Kidney (tissue), 14 donors: ENCODE results near the gene ATP7B. TPM values are rescaled to one million over a fixed set of nuclear protein-coding genes. Genes with fewer than 3 reads are reported as not detected.
"Not testable (repeated sequence)": the region's sequence is repeated elsewhere in the genome, so short reads cannot be mapped to it uniquely, and the experiment has no call there.

ENCODE experiments used
- DNase-seq, 5 donors: peaks; one replicate each; pipeline ENCODE4 v3.0.0-alpha.2; 2013 to 2020
- FAIRE-seq: peaks from 2 replicates; lab custom pipeline; 2012; peaks lifted over from hg19 to GRCh38; lab: Jason Lieb, UNC
- H3K27ac ChIP-seq, 2 donors: one replicate each; pipeline ENCODE4 v1.7.0; 2013; ENCODE audit warnings: low read depth in 2 of 2, low read length in 2 of 2, inconsistent platforms in 1 of 2
- H3K27me3 ChIP-seq: one replicate; pipeline ENCODE4 v1.7.1; 2013; ENCODE audit warnings: low read length, inconsistent platforms; ENCODE audit not compliant: control insufficient read depth, insufficient read depth
- H3K36me3 ChIP-seq, 3 donors: one replicate each; pipeline versions ENCODE4 v1.7.0 to v1.7.1; 2013; ENCODE audit warnings: low read length in 3 of 3, control low read depth in 1 of 3, inconsistent platforms in 1 of 3; ENCODE audit not compliant: insufficient read depth in 3 of 3, control insufficient read depth in 2 of 3
- H3K4me1 ChIP-seq, 3 donors: one replicate each; pipeline versions ENCODE4 v1.7.0 to v1.7.1; 2013; ENCODE audit warnings: low read length in 3 of 3, inconsistent platforms in 1 of 3, low read depth in 1 of 3; ENCODE audit not compliant: control insufficient read depth in 2 of 3, insufficient read depth in 2 of 3
- H3K4me3 ChIP-seq, 3 donors: one replicate each; pipeline versions ENCODE4 v1.7.0 to v1.8.1; 2013; ENCODE audit warnings: low read length in 3 of 3, control low read depth in 1 of 3, inconsistent platforms in 1 of 3
- H3K9ac ChIP-seq, 3 donors: one replicate each; pipeline versions ENCODE4 v1.7.0 to v1.7.1; 2013; ENCODE audit warnings: low read length in 3 of 3, control low read depth in 1 of 3, inconsistent platforms in 1 of 3
- H3K9me3 ChIP-seq, 3 donors: one replicate each; pipeline versions ENCODE4 v1.7.0 to v1.7.1; 2013; ENCODE audit warnings: low read length in 3 of 3, control low read depth in 1 of 3, inconsistent platforms in 1 of 3; ENCODE audit not compliant: control insufficient read depth in 2 of 3, insufficient read depth in 1 of 3
- intact Hi-C: fragments of 100-400 bp; cut with DNase I; formaldehyde crosslinking; loops from one replicate; pipeline ENCODE4 v1.11.1; 2022
- polyA plus RNA-seq: library from polyadenylated mRNA; stranded (reverse); fragments of 350-450 nt; fragmentation: Illumina TruSeq; extraction: RNeasy Lipid Tissue Mini Kit (QIAGEN cat#74804); gene quantifications from one replicate; pipeline ENCODE4 v1.2.3, GENCODE V29; 2014; ENCODE audit warnings: low read depth, low replicate concordance; ENCODE audit not compliant: insufficient read depth
- total RNA-seq: library from RNA; stranded (reverse); fragmentation: NEBNext Ultra II Directional; extraction: Animal tissue kit (Norgen Biotek cat#: 25700); gene quantifications from one replicate; pipeline ENCODE4 v1.2.1, GENCODE V29; 2021
- TF ChIP-seq, protein P1 (sequence below): IDR thresholded peaks from 3 replicates; pipeline ENCODE4 v1.5.1; 2012; ENCODE audit warnings: mild to moderate bottlenecking, moderate library complexity, borderline replicate concordance; ENCODE audit not compliant: insufficient read depth; ENCODE audit errors: extremely low read depth
- donor health status: control.
- donor health status: control.
- donor health status: control.
- donor health status: control.
- donor health status: control.
- donor health status: DM: yes; HTN: yes; CAD: no.
- donor health status: Normal renal cell carcinoma (clear cell type).

The ATP7B gene
- total and polyA plus RNA-seq, 2 donors from 2014 or later, result 2.0 to 5.7 TPM

DNA sequence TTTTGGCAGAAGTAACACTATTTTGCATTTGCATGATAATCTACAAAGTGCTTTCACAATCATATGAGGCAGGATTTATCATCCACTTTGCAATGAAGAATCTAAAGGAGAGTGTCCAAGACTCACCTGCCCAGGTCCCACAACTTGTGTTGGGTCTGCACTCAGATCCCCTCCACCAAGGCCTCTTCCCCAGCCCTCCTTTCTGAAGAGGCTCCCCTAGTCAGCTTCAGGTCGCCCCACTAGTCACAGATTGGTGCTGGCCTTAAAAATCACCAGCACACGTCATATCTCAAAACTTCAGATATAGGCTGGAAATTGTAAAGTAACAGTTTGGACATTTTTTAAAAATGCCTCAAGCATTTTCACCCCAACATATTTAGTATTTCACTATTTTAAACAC, 17.5 kb downstream of the ATP7B start:
- Histone ChIP-seq H3K27ac (no peak overlapping the region), H3K27me3 (no peaks in the 10 kb centered on the region), H3K36me3 (no peaks in the 10 kb centered on the region), H3K9me3 (no peaks in the 10 kb centered on the region), H3K4me1 (peaks cover 0 to 21% (median 14%) of the 10 kb centered on the region in 3 donors), H3K9ac (no peak overlapping the region), H3K4me3 (no peak overlapping the region)
- no peak for DNase-seq
- no peak for FAIRE-seq
- TF ChIP-seq, protein P1, sequence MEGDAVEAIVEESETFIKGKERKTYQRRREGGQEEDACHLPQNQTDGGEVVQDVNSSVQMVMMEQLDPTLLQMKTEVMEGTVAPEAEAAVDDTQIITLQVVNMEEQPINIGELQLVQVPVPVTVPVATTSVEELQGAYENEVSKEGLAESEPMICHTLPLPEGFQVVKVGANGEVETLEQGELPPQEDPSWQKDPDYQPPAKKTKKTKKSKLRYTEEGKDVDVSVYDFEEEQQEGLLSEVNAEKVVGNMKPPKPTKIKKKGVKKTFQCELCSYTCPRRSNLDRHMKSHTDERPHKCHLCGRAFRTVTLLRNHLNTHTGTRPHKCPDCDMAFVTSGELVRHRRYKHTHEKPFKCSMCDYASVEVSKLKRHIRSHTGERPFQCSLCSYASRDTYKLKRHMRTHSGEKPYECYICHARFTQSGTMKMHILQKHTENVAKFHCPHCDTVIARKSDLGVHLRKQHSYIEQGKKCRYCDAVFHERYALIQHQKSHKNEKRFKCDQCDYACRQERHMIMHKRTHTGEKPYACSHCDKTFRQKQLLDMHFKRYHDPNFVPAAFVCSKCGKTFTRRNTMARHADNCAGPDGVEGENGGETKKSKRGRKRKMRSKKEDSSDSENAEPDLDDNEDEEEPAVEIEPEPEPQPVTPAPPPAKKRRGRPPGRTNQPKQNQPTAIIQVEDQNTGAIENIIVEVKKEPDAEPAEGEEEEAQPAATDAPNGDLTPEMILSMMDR, result no peak
- intact Hi-C loops, result loop anchor here (10.0 kb wide), 1 partner anchor 131 kb away; the partner anchor contains the start of gene NEK5

DNA sequence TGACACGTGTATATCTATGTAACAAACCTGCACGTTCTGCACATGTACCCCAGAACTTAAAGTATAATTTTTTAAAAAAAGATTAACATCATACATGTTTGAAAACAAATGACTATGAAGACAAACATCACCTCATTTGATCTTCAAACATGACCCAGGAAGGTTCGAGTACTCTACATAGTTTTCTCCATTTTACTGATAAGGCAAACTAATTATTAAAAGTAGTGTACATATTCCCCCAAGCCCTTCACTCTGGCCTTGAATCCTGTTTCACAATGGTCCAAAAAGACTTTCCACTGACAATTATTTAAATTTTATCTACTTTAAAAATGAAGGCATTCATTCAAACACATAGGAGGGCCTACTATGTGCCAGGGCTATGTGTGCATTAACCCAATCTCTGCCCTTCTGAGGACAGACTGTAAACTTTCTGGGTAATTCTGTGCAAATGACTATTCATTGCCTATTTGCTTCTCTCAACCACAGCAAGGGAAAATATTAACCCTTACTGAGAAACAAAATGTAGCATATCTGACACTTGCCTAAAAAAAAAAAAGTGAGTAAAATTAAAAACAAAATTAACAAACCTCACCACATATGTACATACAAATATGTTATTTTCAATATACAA, 22.1 kb downstream of the ATP7B start:
- Histone ChIP-seq H3K4me3 (no peak overlapping the region), H3K9ac (no peak overlapping the region), H3K27me3 (no peaks in the 10 kb centered on the region), H3K4me1 (no peaks in the 10 kb centered on the region), H3K27ac (no peak overlapping the region), H3K9me3 (no peaks in the 10 kb centered on the region), H3K36me3 (no peaks in the 10 kb centered on the region)
- DNase-seq, result no peak
- FAIRE-seq, result no peak
- TF ChIP-seq, protein P1, result no peak
- intact Hi-C loops, result no loop called here

DNA sequence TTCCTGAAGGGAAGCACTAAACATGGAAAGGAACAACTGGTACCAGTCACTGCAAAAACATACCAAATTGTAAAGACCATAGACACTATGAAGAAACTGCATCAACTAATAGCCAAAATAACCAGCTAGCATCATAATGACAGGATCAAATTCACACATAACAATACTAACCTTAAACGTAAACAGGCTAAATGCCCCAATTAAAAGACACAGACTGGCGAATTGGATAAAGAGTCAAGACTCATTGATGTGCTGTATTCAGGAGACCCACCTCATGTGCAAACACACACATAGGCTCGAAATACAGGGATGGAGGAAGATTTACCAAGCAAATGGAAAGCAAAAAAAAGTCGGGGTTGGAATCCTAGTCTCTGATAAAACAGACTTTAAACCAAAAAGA, 26.3 kb downstream of the ATP7B start:
- FAIRE-seq, intact Hi-C loops: not testable (repeated sequence)

GRCh38 chr13:51983292-51983691, 28.0 kb downstream of the ATP7B start:
- DNase-seq, H3K27ac ChIP-seq, H3K27me3 ChIP-seq, H3K36me3 ChIP-seq, FAIRE-seq, H3K4me3 ChIP-seq, intact Hi-C loops, H3K9me3 ChIP-seq, H3K4me1 ChIP-seq, H3K9ac ChIP-seq: not testable (repeated sequence)

More for the DNA sequence above, 26.3 kb downstream of the ATP7B start:
- not testable (repeated sequence) for H3K36me3 ChIP-seq, H3K4me1 ChIP-seq, H3K4me3 ChIP-seq, H3K27me3 ChIP-seq, DNase-seq, H3K9ac ChIP-seq, H3K27ac ChIP-seq, H3K9me3 ChIP-seq
